ENCODE results near the gene TMIGD1. TPM values are rescaled to one million over a fixed set of nuclear protein-coding genes. Genes with fewer than 3 reads are reported as not detected.

The TMIGD1 gene
- total and polyA plus RNA-seq, 2 donors (not counting 1 experiment from before 2014, with no cell fraction given): not detected

DNA sequence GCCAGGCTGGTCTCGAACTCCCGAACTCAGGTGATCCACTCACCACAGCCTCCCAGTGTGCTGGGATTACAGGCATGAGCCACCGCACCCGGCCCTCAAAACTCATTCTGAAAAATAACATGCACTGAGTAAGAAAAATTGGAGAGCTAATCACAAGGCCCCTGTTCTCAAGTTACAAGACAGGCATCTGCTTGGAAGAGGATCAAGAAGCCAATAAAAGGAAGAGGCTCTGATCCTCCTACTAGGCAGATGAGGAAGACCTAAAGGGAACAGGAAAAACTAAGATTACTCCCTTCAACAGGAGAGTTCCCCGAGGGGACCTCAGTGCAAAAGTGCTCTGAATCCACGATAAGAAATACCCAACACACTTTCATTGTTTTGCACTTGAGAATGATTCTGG lies 60.5 kb downstream of the TMIGD1 start:
- H4K20me1 ChIP-seq (ENCODE audit: control insufficient read depth, insufficient read depth, low read length, poor library complexity, severe bottlenecking): no peaks in the 10 kb centered on the region
- Mint-ChIP-seq H3K4me3 (no peak overlapping the region), H3K27me3 (no peaks in the 10 kb centered on the region), H3K4me1 (no peaks in the 10 kb centered on the region), H3K27ac (no peak overlapping the region), H3K9me3 (ENCODE audit: insufficient read depth) (no peaks in the 10 kb centered on the region)
- H3K36me3 ChIP-seq (replicated peaks in 1 of 2; ENCODE audit: control extremely low read depth in 1 of 2, control insufficient read depth in 1 of 2, extremely low read depth in 1 of 2, insufficient read depth in 2 of 2, low read length in 1 of 2): peaks cover 0 to 44% of the 10 kb centered on the region in 2 experiments
- ChIA-PET CTCF (interaction anchor here (1.1 kb wide), 1 partner anchor 169 kb away, joined by 3 read pairs; no protein-coding TSS in a partner anchor), POLR2A (no interaction called here)
- no peak overlapping the region for H3K4me3 ChIP-seq (ENCODE audit: control extremely low read depth in 1 of 5, extremely low read depth in 1 of 5, insufficient read depth in 1 of 5, low read depth in 2 of 5, low read length in 4 of 5)
- no peak overlapping the region for H2AFZ ChIP-seq (ENCODE audit: insufficient read depth, low read depth, low read length, poor library complexity, severe bottlenecking)
- H3K9me3 ChIP-seq (ENCODE audit: control extremely low read depth in 1 of 3, control insufficient read depth in 2 of 3, insufficient read depth in 1 of 3, low read length in 2 of 3): no peaks in the 10 kb centered on the region
- no peak overlapping the region for H3K4me2 ChIP-seq (replicated peaks; ENCODE audit: low read depth, low read length, poor library complexity, severe bottlenecking)
- TF ChIP-seq, protein P1, sequence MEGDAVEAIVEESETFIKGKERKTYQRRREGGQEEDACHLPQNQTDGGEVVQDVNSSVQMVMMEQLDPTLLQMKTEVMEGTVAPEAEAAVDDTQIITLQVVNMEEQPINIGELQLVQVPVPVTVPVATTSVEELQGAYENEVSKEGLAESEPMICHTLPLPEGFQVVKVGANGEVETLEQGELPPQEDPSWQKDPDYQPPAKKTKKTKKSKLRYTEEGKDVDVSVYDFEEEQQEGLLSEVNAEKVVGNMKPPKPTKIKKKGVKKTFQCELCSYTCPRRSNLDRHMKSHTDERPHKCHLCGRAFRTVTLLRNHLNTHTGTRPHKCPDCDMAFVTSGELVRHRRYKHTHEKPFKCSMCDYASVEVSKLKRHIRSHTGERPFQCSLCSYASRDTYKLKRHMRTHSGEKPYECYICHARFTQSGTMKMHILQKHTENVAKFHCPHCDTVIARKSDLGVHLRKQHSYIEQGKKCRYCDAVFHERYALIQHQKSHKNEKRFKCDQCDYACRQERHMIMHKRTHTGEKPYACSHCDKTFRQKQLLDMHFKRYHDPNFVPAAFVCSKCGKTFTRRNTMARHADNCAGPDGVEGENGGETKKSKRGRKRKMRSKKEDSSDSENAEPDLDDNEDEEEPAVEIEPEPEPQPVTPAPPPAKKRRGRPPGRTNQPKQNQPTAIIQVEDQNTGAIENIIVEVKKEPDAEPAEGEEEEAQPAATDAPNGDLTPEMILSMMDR (IDR thresholded peaks at IDR 0.05): no peak
- no peak for TF ChIP-seq EZH2 (IDR thresholded peaks at IDR 0.05; ENCODE audit: borderline replicate concordance, insufficient read depth, low read depth, low read length, poor library complexity, severe bottlenecking)
- no peaks in the 10 kb centered on the region for H3K27me3 ChIP-seq (replicated peaks in 1 of 4; ENCODE audit: control extremely low read depth in 1 of 4, control insufficient read depth in 3 of 4, insufficient read depth in 4 of 4, low read length in 3 of 4)
- intact Hi-C loops (cut with micrococcal nuclease): no loop called here
- no peak overlapping the region for H3K9ac ChIP-seq (ENCODE audit: low read length)
- no peak overlapping the region for H3K27ac ChIP-seq (ENCODE audit: low read length in 2 of 2)
- H3K4me1 ChIP-seq (ENCODE audit: control insufficient read depth in 2 of 2, insufficient read depth in 2 of 2, low read length in 2 of 2): no peaks in the 10 kb centered on the region
- ATAC-seq (ENCODE audit: low read depth): no peak
- DNase-seq: no peak
- no CpG with 5 or more reads among the region's 6 CpGs for WGBS (ENCODE audit: insufficient coverage)
- no peaks in the 10 kb centered on the region for H3K79me2 ChIP-seq (ENCODE audit: control insufficient read depth, insufficient read depth, low read length)

GRCh38 chr17:30271102-30271501 lies 62.8 kb downstream of the TMIGD1 start:
- CTCF ChIA-PET: interaction anchor here (0.5 kb wide), 1 partner anchor 72 kb away, joined by 3 read pairs; no protein-coding TSS in a partner anchor
- ATAC-seq (ENCODE audit: low read depth) (no peak), DNase-seq (no peak)
- Histone ChIP-seq H3K27me3 (replicated peaks in 1 of 4; ENCODE audit: control extremely low read depth in 1 of 4, control insufficient read depth in 3 of 4, insufficient read depth in 4 of 4, low read length in 3 of 4) (no peaks in the 10 kb centered on the region), H3K79me2 (ENCODE audit: control insufficient read depth, insufficient read depth, low read length) (no peaks in the 10 kb centered on the region), H3K4me3 (ENCODE audit: control extremely low read depth in 1 of 5, extremely low read depth in 1 of 5, insufficient read depth in 1 of 5, low read depth in 2 of 5, low read length in 4 of 5) (no peak overlapping the region), H3K4me1 (ENCODE audit: control insufficient read depth in 2 of 2, insufficient read depth in 2 of 2, low read length in 2 of 2) (no peaks in the 10 kb centered on the region), H3K9me3 (ENCODE audit: control extremely low read depth in 1 of 3, control insufficient read depth in 2 of 3, insufficient read depth in 1 of 3, low read length in 2 of 3) (no peaks in the 10 kb centered on the region), H2AFZ (ENCODE audit: insufficient read depth, low read depth, low read length, poor library complexity, severe bottlenecking) (no peak overlapping the region), H3K27ac (ENCODE audit: low read length in 2 of 2) (no peak overlapping the region), H3K36me3 (replicated peaks in 1 of 2; ENCODE audit: control extremely low read depth in 1 of 2, control insufficient read depth in 1 of 2, extremely low read depth in 1 of 2, insufficient read depth in 2 of 2, low read length in 1 of 2) (peaks cover 0 to 47% of the 10 kb centered on the region in 2 experiments), H3K9ac (ENCODE audit: low read length) (no peak overlapping the region), H4K20me1 (ENCODE audit: control insufficient read depth, insufficient read depth, low read length, poor library complexity, severe bottlenecking) (no peaks in the 10 kb centered on the region), H3K4me2 (replicated peaks; ENCODE audit: low read depth, low read length, poor library complexity, severe bottlenecking) (no peak overlapping the region)
- Mint-ChIP-seq H3K9me3 (ENCODE audit: insufficient read depth) (no peaks in the 10 kb centered on the region), H3K4me1 (no peaks in the 10 kb centered on the region), H3K27me3 (no peaks in the 10 kb centered on the region), H3K27ac (no peak overlapping the region), H3K4me3 (no peak overlapping the region)
- POLR2A ChIA-PET: no interaction called here
- no peak for TF ChIP-seq EZH2 (IDR thresholded peaks at IDR 0.05; ENCODE audit: borderline replicate concordance, insufficient read depth, low read depth, low read length, poor library complexity, severe bottlenecking)
- TF ChIP-seq, protein P1 (IDR thresholded peaks at IDR 0.05): no peak
- 100% methylated on average over 1 of the region's 6 CpGs for WGBS (ENCODE audit: insufficient coverage)
- intact Hi-C loops (cut with micrococcal nuclease): no loop called here
